Measurements from ENCODE around the gene DUSP22. TPM values are rescaled to one million over a fixed set of nuclear protein-coding genes. Genes with fewer than 3 reads are reported as not detected.

Gene DUSP22
- total RNA-seq, 1 experiment from 2014 or later, result 6.0 TPM

GRCh38 chr6:328924-329323 lies 36.6 kb downstream of the DUSP22 start:
- in situ Hi-C loops (cut with HindIII; ENCODE audit: low pct_unique_long_range_greater_than_20kb, low sequenced_read_pairs), result no loop called here
- no peak for DNase-seq (ENCODE audit: low read depth)

GRCh38 chr6:329888-330691 lies 37.8 kb downstream of the DUSP22 start:
- in situ Hi-C loops (cut with HindIII; ENCODE audit: low pct_unique_long_range_greater_than_20kb, low sequenced_read_pairs), result no loop called here
- no peak for DNase-seq (ENCODE audit: low read depth)

- in situ Hi-C loops (cut with HindIII; ENCODE audit: low pct_unique_long_range_greater_than_20kb, low sequenced_read_pairs), result no loop called here
- DNase-seq (ENCODE audit: low read depth), result no peak
Observed at GRCh38 chr6:330948-331347, 38.7 kb downstream of the DUSP22 start.

- peak; percentile 22 for DNase-seq (ENCODE audit: low read depth)
- in situ Hi-C loops (cut with HindIII; ENCODE audit: low pct_unique_long_range_greater_than_20kb, low sequenced_read_pairs), result no loop called here
Observed at GRCh38 chr6:331622-332521, 39.6 kb downstream of the DUSP22 start.

- in situ Hi-C loops (cut with HindIII; ENCODE audit: low pct_unique_long_range_greater_than_20kb, low sequenced_read_pairs), result no loop called here
Observed at GRCh38 chr6:332671-333070, 40.4 kb downstream of the DUSP22 start.

GRCh38 chr6:333379-334002 lies 41.2 kb downstream of the DUSP22 start:
- in situ Hi-C loops (cut with HindIII; ENCODE audit: low pct_unique_long_range_greater_than_20kb, low sequenced_read_pairs), result no loop called here
- DNase-seq (ENCODE audit: low read depth), result no peak

More at GRCh38 chr6:332671-333070, 40.4 kb downstream of the DUSP22 start:
- no peak for DNase-seq (ENCODE audit: low read depth)

- DNase-seq (ENCODE audit: low read depth), result no peak
- in situ Hi-C loops (cut with HindIII; ENCODE audit: low pct_unique_long_range_greater_than_20kb, low sequenced_read_pairs), result no loop called here
Observed at GRCh38 chr6:334536-335510, 42.5 kb downstream of the DUSP22 start.

- in situ Hi-C loops (cut with HindIII; ENCODE audit: low pct_unique_long_range_greater_than_20kb, low sequenced_read_pairs), result no loop called here
- no peak for DNase-seq (ENCODE audit: low read depth)
Observed at GRCh38 chr6:335572-335971, 43.3 kb downstream of the DUSP22 start.

- DNase-seq (ENCODE audit: low read depth), result no peak
- in situ Hi-C loops (cut with HindIII; ENCODE audit: low pct_unique_long_range_greater_than_20kb, low sequenced_read_pairs), result no loop called here
Observed at GRCh38 chr6:336159-337114, 44.1 kb downstream of the DUSP22 start.

GRCh38 chr6:337805-338368 lies 45.6 kb downstream of the DUSP22 start:
- in situ Hi-C loops (cut with HindIII; ENCODE audit: low pct_unique_long_range_greater_than_20kb, low sequenced_read_pairs), result no loop called here
- no peak for DNase-seq (ENCODE audit: low read depth)

GRCh38 chr6:338815-339262 lies 46.6 kb downstream of the DUSP22 start:
- in situ Hi-C loops (cut with HindIII; ENCODE audit: low pct_unique_long_range_greater_than_20kb, low sequenced_read_pairs), result no loop called here
- DNase-seq (ENCODE audit: low read depth), result no peak

- no peak for DNase-seq (ENCODE audit: low read depth)
Observed at GRCh38 chr6:339480-339879, 47.2 kb downstream of the DUSP22 start.

GRCh38 chr6:340186-340955 lies 48.1 kb downstream of the DUSP22 start:
- DNase-seq (ENCODE audit: low read depth), result no peak
- in situ Hi-C loops (cut with HindIII; ENCODE audit: low pct_unique_long_range_greater_than_20kb, low sequenced_read_pairs), result no loop called here

More at GRCh38 chr6:339480-339879, 47.2 kb downstream of the DUSP22 start:
- in situ Hi-C loops (cut with HindIII; ENCODE audit: low pct_unique_long_range_greater_than_20kb, low sequenced_read_pairs), result no loop called here

GRCh38 chr6:340991-341827 lies 48.9 kb downstream of the DUSP22 start:
- in situ Hi-C loops (cut with HindIII; ENCODE audit: low pct_unique_long_range_greater_than_20kb, low sequenced_read_pairs), result no loop called here
- DNase-seq (ENCODE audit: low read depth), result no peak

Measured in Caki2 (cell line).